GM19452 (cell line): Measurements from ENCODE around the gene GCAT.

Source experiments
- ATAC-seq: cut with Tn5 transposase; IDR thresholded peaks from one replicate; pipeline ENCODE4 v1.9.1; 2021; ENCODE audit not compliant: unreplicated experiment

The GCAT gene

DNA sequence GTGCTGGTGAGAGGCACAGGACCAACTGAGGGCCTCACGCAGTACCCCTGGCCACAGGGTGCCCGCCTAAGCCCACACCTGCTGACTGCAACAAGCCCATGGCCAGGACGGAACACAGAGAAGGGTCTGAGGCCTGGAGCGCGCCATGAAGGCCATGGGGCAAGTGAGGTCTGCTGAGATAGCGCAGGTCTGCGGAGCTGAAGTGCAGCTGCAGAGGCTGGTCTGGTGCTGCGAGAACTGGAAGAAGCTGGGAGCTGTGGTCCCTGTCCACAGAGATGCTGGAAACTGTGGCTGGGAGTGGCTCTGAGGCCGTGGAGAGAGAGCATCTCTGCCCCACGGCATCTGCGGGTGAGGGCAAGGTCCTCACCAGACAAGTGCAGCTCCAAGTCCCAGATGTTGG lies 23.7 kb downstream of the GCAT start:
- ATAC-seq: no peak

- ATAC-seq: no peak
Observed at GRCh38 chr22:37832022-37832857, 24.5 kb downstream of the GCAT start.

DNA sequence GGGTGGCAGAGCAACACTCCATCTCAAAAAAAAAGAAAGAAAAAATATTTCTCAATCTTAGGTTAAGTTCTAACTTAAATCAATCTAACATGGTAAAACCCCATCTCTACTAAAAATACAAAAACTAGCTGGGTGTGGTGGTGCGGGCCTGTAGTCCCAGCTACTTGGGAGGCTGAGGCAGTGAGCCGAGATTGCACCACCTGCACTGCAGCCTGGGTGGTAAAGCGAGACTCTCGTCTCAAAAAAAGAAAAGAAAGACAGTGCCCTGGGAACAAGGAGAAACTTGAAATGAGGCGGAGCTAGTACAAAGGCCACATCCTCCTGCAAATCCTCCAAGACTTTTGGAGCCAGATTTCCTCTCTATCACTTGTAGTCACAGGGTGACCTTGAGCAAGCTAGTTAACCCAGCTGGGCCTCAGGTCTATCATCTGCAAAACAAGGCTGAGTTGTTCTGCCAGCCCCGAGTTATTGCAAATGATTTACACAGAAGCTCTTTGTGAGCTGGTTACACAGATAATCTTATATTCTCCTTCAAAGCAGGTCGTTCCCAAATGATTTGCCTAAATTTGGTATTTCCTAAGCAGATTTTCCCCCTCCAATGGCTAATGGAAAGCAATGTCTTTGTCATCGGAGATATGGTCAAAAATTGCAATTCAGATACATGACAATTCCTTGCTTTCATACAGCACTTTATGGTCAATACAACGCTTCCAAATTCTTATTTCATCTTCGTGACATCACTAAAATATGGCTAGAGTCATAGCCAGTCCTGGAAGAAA lies 34.5 kb downstream of the GCAT start:
- no peak for ATAC-seq

DNA sequence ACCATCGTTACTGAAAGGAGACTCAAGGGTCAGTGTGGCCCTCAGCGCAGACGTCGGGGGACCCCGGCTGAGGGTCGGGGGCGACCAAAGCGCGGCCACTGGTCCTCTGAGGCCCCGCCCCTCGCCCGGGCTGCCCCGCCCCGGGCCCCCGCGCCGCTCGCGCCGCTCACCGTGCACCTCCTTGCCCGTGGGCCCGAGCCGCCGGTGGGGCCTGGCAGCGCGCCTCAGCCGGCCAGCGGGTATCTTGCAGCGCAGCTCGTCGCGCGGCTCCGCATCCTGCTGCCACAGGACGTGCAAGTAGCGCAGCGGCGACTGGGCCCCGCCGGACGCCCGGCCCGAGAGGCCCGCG lies 36.0 kb downstream of the GCAT start:
- ATAC-seq: peak; percentile 45

DNA sequence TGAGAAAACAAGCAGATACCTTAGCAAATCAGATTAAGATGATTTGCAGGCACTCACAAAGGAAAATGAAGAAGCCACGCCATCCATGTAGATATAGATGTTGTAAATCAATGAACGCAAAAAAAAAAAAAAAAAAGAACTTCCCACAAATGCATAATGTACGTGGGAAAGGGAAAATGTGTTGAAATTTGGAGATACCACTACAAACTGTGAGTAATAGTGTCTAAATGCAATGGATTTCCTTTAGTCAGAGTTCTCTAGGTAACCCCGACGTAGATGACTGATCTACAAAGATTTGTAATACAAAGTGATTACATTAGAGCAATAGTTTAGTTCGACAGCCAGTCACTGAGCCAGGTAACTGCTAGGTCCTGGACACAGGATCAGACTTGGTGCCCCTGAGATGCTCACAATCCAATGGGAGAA lies 37.2 kb downstream of the GCAT start:
- ATAC-seq: no peak

GRCh38 chr22:37846433-37846832 lies 38.7 kb downstream of the GCAT start:
- no peak for ATAC-seq

DNA sequence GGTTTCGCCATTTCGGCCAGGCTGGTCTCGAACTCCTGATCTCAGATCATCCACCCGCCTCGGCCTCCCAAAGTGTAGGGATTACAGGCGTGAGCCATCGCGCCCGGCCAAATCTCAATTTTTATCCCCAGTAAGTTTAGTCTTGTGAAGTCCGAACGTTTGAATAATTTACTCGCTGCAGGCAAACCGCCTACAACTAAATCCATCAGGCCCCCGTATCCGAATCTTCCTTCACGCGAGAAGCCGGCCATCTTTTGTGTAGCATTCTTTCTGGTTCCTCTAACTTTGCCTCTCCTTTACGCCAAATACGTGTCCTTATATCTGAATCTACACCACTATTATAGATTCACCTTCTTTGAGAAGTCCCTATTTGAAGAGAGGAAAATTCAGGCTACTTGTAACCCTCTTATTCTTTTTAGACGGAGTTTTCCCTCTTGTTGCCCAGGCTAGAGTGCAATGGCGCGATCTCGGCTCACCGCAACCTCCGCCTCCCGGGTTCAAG lies 40.9 kb downstream of the GCAT start:
- no peak for ATAC-seq

- ATAC-seq: peak; percentile 42
Observed at GRCh38 chr22:37849089-37849751, 41.5 kb downstream of the GCAT start, which contains the start of gene EIF3L. EIF3L (plus strand) TSS chr22:37849419; CDS start chr22:37849450, 31 bp downstream.

DNA sequence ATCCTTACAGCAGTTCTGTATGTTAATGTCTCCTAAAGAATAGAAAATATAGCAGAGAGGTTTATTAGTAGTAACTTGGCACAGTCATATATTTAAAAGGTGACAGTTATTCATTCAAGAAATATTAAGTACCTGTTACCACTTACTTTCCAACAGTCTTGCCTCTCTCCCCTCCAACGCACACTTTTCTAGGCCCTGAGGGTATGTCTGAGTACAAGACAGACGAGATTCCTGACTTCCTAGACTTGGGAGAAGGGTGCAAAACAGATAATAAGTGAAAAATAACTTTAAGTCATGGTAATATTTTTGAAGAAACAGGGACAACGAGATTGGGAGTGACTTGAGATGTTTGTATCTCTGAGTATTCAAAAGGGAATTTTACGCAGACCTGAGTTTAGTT lies 43.1 kb downstream of the GCAT start:
- ATAC-seq: no peak

DNA sequence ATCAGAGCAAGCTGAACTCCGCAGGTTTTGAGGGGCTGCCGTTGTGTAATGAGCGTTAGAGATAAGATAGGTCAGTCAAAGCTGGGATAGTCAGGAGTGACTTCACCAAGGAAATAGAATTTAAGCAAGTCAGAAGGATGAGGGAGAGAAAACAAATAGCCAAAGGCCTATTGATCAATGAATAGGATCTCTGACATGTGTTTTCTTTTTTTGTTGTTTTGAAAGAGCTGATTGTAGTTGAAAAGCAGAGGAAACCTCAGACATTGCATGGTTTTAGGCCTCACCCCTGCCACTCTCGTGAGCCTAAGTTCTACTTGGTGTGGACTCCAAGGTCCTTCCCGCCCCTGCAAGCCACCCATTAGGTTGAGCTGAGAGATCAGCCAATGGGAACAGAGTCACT lies 44.7 kb downstream of the GCAT start:
- no peak for ATAC-seq

DNA sequence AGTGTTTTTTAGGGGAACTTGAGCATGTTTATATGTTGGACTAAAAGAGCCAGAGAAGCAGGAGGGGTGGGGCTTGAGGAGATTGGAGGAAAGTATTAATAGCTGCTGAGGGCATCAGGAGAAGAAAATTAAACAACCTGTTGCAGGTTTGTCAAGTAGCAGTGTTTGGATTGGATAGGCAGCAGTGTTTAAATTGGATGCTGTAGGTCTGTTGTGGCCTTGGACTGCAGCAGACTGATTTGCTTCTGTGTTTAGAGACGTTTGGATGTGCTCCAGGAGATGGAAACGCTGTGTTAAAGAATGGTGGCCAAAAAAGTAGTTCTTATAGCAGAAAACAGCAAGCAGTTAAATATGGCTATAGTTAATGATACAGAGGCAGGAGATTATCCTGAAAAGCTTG lies 47.2 kb downstream of the GCAT start:
- ATAC-seq: no peak

GRCh38 chr22:37855462-37855861 lies 47.7 kb downstream of the GCAT start:
- no peak for ATAC-seq

- ATAC-seq: no peak
Observed at GRCh38 chr22:37860796-37861421, 53.2 kb downstream of the GCAT start.

DNA sequence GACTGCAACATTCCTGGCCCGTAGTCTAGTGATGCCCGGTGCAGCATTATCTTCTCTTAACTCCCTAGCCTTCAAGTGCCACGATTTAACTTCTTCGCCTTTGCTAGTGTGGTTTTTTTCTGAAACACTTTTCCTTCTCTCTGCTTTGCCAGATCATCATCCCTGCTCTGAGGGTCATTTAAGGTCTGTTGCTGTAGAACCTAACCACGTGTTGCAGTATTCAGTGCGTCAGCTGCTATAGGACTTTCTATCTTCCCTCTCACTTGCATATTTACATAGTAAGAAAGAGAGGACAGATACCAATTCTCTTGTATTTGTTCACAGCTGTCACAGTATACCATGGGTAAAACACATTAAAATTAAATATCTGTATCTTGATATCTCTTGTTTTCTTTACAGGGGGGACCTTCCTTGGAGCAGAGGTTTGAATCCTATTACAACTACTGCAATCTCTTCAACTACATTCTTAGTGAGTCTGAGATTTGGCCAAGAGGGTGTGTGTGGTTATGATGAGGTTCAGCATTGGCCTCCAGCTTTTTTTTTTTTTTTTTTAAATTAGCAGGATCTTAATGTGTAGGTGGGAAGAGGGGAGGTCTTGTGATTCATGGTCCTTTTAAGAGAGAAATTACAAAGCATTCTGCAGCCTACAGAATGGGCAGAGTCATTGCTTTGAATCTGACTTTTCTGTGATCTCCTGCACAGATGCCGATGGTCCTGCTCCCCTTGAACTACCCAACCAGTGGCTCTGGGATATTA lies 55.0 kb downstream of the GCAT start:
- ATAC-seq: no peak

DNA sequence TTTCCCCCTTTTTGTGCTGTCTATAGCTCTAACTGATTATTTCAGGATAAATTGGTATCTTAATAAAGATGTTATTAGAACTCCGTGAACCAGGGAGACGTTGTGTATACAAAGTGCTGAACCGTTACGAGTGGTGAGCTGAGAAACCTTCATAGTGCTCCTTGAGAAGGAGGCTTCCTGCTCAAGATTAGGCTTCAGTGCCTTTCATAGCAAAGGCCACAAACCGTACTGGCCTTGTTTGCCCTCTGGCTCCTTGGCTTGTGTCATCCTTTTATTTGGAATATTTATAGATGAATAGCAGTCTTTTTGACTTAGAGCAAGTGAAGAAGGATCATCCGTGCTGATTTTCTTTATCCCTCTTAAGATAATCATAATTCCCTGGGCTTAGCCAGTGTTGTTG lies 57.8 kb downstream of the GCAT start:
- no peak for ATAC-seq
